ENCODE data around the gene CD34. TPM values are rescaled to one million over a fixed set of nuclear protein-coding genes. Genes with fewer than 3 reads are reported as not detected.

Gene CD34
- total RNA-seq, 1 experiment from 2014 or later, result not detected

DNA sequence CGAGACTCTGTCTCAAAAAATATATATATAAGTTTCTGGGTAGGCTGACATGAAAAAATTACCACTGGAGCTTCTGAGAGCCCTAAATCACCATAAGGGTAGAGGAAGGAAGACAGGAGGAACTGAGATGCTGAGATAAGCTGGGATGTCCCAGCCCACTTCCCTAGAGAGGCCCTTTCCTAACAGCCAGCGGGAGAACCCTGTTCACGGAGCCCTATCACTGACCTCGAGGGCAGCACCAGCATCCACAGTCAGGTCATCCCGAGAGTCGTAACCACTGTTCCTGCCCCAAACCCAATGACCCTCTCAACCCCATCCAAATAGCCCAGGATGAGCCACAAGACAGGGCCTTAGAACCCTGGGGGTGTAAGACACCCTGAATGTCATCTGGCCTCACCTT lies 77.5 kb downstream of the CD34 start:
- intact Hi-C loops (cut with micrococcal nuclease), result no loop called here
- POLR2A ChIA-PET (ENCODE audit: unreplicated experiment), result no interaction called here
- TF ChIP-seq EZH2 (IDR thresholded peaks at IDR 0.05; ENCODE audit: low read length, unreplicated experiment) (no peak), EZH2phosphoT487 (IDR thresholded peaks at IDR 0.05; ENCODE audit: borderline replicate concordance, low read length) (no peak), CTCF (conservative IDR thresholded peaks at IDR 0.05; ENCODE audit: low read depth, low read length) (no peak)
- Histone ChIP-seq H3K9ac (ENCODE audit: low read length) (no peak overlapping the region), H3K9me2 (replicated peaks; ENCODE audit: low read length) (no peaks in the 10 kb centered on the region), H3F3A (ENCODE audit: low read length, unreplicated experiment) (no peaks in the 10 kb centered on the region), H3K36me3 (ENCODE audit: low read depth, low read length) (peaks cover 9% of the 10 kb centered on the region), H3K27ac (ENCODE audit: low read length) (no peak overlapping the region), H3K79me2 (ENCODE audit: low read length) (peaks cover 70% of the 10 kb centered on the region), H3K4me1 (ENCODE audit: insufficient read depth, low read length) (peaks cover 5% of the 10 kb centered on the region; the same call in 1 of the 2 replicates), H3K9me3 (ENCODE audit: low read length) (no peaks in the 10 kb centered on the region), H3K27me3 (ENCODE audit: low read length) (no peaks in the 10 kb centered on the region), H3K4me2 (ENCODE audit: low read length) (no peak overlapping the region), H4K20me1 (ENCODE audit: low read length) (no peaks in the 10 kb centered on the region; the same call in 1 of the 2 replicates), H2AFZ (ENCODE audit: low read length) (no peak overlapping the region), H3K4me3 (ENCODE audit: low read length) (no peak overlapping the region)
- ATAC-seq (no peak), DNase-seq (no peak)
- BruUV-seq (replicated peaks), result no TSS peak
- CTCF ChIA-PET, result no interaction called here

DNA sequence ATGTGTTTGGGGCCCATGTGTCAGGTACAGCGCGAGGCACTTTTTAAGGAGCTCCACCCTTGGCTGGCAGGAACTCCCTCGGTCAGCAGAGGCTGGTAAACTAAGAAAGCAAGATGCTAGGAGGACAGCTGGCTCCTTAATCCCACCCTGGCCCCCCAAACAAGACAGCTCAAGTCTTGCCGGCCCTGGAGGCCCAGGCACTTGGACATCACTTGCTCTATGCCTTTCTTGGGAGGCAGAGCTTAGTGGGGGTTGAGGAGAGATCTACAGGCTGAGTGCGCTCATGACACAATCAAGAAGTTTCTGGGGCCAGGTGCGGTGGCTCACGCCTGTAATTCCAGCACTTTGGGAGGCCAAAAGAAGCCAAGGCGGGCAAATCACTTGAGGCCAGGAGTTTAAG lies 78.1 kb downstream of the CD34 start:
- ATAC-seq (no peak), DNase-seq (no peak)
- Histone ChIP-seq H3K4me3 (ENCODE audit: low read length) (no peak overlapping the region), H3K4me1 (ENCODE audit: insufficient read depth, low read length) (peaks cover 8% of the 10 kb centered on the region; the same call in 1 of the 2 replicates), H3K79me2 (ENCODE audit: low read length) (peaks cover 71% of the 10 kb centered on the region), H3K9me2 (replicated peaks; ENCODE audit: low read length) (no peaks in the 10 kb centered on the region), H3K27me3 (ENCODE audit: low read length) (no peaks in the 10 kb centered on the region), H3K36me3 (ENCODE audit: low read depth, low read length) (peaks cover 9% of the 10 kb centered on the region), H3K9ac (ENCODE audit: low read length) (no peak overlapping the region), H2AFZ (ENCODE audit: low read length) (no peak overlapping the region), H3F3A (ENCODE audit: low read length, unreplicated experiment) (no peaks in the 10 kb centered on the region), H3K4me2 (ENCODE audit: low read length) (no peak overlapping the region), H4K20me1 (ENCODE audit: low read length) (no peaks in the 10 kb centered on the region; the same call in 1 of the 2 replicates), H3K27ac (ENCODE audit: low read length) (no peak overlapping the region), H3K9me3 (ENCODE audit: low read length) (no peaks in the 10 kb centered on the region)
- CTCF ChIA-PET, result no interaction called here
- no peak for TF ChIP-seq CTCF (conservative IDR thresholded peaks at IDR 0.05; ENCODE audit: low read depth, low read length)
- no peak for TF ChIP-seq EZH2 (IDR thresholded peaks at IDR 0.05; ENCODE audit: low read length, unreplicated experiment)
- no peak for TF ChIP-seq EZH2phosphoT487 (IDR thresholded peaks at IDR 0.05; ENCODE audit: borderline replicate concordance, low read length)
- intact Hi-C loops (cut with micrococcal nuclease), result no loop called here
- BruUV-seq (replicated peaks), result no TSS peak
- POLR2A ChIA-PET (ENCODE audit: unreplicated experiment), result no interaction called here

GRCh38 chr1:207831517-207832327 lies 79.2 kb downstream of the CD34 start:
- Histone ChIP-seq H3K9me3 (ENCODE audit: low read length) (no peaks in the 10 kb centered on the region), H3F3A (ENCODE audit: low read length, unreplicated experiment) (peaks cover 3% of the 10 kb centered on the region), H3K4me2 (ENCODE audit: low read length) (no peak overlapping the region), H3K4me3 (ENCODE audit: low read length) (no peak overlapping the region), H3K9me2 (replicated peaks; ENCODE audit: low read length) (no peaks in the 10 kb centered on the region), H2AFZ (ENCODE audit: low read length) (no peak overlapping the region), H3K4me1 (ENCODE audit: insufficient read depth, low read length) (peaks cover 16% of the 10 kb centered on the region), H3K36me3 (ENCODE audit: low read depth, low read length) (peaks cover 9% of the 10 kb centered on the region), H3K79me2 (ENCODE audit: low read length) (peaks cover 71% of the 10 kb centered on the region), H3K27me3 (ENCODE audit: low read length) (no peaks in the 10 kb centered on the region), H3K9ac (ENCODE audit: low read length) (no peak overlapping the region), H4K20me1 (ENCODE audit: low read length) (no peaks in the 10 kb centered on the region), H3K27ac (ENCODE audit: low read length) (no peak overlapping the region)
- BruUV-seq (replicated peaks), result no TSS peak
- ATAC-seq, result no peak
- no peak for DNase-seq
- TF ChIP-seq CTCF (conservative IDR thresholded peaks at IDR 0.05; ENCODE audit: low read depth, low read length), result no peak
- no peak for TF ChIP-seq EZH2 (IDR thresholded peaks at IDR 0.05; ENCODE audit: low read length, unreplicated experiment)
- no peak for TF ChIP-seq EZH2phosphoT487 (IDR thresholded peaks at IDR 0.05; ENCODE audit: borderline replicate concordance, low read length)
- intact Hi-C loops (cut with micrococcal nuclease), result no loop called here
- POLR2A ChIA-PET (ENCODE audit: unreplicated experiment), result no interaction called here
- CTCF ChIA-PET, result no interaction called here
